ENCODE measurements around the gene SUDS3.
"Not testable (repeated sequence)": the region's sequence is repeated elsewhere in the genome, so short reads cannot be mapped to it uniquely, and the experiment has no call there.

The SUDS3 gene, protein sequence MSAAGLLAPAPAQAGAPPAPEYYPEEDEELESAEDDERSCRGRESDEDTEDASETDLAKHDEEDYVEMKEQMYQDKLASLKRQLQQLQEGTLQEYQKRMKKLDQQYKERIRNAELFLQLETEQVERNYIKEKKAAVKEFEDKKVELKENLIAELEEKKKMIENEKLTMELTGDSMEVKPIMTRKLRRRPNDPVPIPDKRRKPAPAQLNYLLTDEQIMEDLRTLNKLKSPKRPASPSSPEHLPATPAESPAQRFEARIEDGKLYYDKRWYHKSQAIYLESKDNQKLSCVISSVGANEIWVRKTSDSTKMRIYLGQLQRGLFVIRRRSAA

DNA sequence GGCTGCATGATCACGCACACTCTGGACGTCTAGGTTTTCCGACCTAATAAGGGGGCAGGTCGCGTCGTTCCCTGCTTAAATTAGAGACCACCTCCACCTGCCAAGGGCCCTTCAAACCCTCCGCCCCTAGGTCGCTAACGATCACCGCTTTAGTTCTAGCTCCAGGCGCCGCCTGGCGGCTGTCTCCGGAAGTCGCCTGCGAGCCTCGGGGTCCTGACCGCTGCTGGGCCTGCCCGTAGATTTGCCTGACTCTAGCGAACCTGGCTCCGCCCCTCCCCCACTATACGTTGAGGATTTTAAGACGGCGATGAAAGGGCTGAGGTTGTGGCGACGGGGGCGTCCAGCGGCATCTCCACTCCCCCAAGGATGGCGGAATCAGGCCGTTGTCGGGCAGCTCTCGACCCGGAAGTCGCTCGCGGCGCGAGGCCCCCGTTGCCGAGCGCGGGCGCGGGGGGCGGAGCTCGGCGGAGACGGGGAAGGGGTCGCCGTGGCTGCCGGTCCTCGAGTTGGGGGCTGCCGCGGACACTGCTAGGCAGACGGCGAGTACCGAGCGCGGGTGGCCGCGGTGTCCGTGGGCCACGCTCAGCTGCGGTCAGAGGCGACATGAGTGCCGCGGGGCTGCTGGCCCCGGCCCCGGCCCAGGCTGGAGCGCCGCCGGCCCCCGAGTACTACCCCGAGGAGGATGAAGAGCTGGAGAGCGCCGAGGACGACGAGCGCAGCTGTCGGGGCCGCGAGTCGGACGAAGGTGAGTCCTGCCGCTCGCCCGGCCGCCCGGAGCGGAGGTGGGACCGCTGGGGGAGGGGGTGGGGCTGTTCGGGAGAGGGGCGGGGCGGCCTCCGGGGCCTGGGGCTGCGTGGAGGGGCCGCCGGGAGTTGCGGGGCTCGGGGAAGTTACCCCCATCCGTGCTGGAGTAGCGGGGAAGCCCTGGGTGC lies at the start of gene SUDS3:
TSS of gene SUDS3 (plus strand) at position 467 of the 932 bp plus-strand sequence. CDS start at position 604, 137 bp downstream.
- DNase-seq (ENCODE audit: low read depth, low spot score), result peak; percentile 77

DNA sequence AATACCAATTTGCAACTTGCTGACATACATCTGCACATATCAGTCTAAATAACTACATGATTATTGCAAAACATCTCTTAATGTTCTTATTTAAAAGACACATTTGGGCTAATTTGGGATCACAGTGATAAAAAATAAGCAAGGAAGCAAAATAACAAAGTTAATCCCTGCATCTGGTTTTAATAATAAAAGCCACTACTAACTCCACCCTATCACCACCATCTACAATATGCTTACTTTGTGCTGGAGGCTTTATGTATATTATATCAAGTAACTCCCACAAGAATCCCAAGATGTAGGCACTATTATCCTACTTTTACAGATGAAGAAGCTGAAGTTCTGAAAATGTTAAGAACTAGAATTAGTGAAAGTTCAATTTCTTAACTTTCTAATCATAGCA lies 49.4 kb upstream of the SUDS3 start:
- no peak for DNase-seq (ENCODE audit: low read depth, low spot score)

DNA sequence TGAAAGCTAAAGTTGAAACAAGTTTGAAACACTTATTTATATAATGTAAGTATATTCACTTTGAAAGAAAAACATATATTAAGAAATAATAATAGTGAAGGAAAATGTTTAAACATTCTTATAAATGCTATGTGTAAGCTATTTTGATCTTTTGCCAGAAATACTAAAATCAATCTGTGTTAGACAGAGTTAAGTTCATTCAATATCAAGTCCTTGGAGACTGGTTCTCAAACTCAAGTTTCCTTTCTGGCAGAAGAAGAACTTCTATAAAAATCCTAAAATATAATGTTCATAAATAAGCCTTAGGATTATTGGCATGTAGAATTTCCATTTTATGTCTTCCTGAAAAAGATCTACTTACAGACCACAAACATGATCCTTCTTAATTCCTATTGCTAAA lies 49.0 kb upstream of the SUDS3 start:
- DNase-seq (ENCODE audit: low read depth, low spot score), result no peak

DNA sequence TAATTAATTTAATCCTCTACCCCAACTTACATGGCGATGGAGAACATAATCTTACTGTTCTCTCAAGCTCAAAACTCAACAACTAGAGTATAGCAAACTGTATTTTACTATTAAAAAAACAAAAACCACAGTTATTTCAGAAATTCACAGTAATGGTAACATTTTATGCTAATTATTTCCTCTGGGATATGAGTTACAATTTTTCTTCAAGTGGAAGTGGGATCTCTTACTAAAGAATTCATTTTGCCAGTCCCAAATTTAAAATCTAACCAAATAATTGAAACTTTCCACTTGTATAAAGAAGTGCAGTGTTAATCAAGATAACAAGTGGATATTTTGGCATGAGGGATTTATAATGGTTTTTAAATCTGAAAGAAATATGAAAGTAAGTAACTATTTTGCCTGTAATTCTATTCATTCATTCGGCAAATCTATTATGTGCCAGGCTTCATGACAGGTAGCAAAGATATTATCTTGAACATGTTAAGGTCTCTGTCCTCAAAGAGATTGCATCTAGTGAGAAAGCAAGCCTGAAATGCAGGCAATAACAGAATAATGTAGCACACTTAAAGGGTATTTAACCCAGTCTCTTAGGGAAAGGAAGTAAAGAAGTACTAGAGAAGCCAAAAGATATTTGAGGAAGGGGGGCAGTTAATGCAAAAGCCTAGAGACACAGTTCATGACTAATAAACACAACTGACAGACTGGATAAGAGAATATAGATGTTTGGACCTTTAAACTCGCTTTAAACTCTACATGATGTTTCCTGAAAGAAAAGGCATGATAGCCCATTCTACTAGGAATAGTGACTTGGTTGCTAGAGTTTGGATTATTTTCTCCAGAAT lies 47.6 kb upstream of the SUDS3 start:
- DNase-seq (ENCODE audit: low read depth, low spot score), result no peak

DNA sequence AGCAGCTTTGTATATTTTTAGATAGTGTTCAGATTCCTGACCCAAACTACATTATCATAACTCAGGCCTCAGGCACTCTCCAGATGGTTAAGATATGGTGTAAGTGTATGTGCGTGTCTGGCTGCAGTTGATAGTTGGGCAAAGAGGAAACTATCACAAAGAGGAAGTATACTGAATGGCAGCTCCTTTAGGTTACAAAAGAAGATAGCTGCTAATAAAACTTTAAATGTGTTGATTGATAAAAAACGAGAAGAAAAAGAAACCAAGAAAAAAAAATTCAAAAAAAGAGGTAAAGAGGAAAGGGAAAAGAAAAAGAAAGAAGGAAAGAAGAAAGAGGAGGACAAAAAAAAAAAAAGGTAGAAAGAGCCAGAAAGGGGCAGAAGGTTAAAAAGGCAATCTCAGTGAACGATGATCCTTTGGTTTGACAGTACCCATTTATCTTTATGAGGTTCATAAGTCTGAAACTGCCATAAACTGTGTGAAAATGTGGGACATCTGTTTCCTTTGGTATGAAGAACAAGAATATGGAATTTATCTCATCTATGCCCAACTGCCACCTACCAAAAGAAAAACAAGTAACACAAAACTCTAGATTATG lies 45.8 kb upstream of the SUDS3 start:
- DNase-seq (ENCODE audit: low read depth, low spot score), result no peak

DNA sequence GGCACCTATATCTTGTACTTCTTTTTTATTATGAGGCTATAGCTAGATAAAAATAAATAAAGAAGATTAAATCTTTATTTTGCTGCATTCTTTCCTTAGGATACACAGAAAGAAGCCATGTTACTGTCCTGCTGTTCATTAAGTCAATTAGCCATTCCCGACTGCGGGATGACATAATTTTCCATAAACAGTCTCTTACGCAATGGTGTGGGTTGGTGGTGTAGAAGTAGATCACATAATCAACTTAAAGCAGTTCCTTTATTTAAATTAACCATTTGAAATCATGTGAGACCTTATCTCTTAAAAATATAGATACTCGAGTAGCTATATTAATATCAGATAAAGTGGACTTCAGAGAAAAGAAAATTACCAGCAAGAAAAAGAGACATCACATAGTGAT lies 43.8 kb upstream of the SUDS3 start:
- DNase-seq (ENCODE audit: low read depth, low spot score), result no peak

DNA sequence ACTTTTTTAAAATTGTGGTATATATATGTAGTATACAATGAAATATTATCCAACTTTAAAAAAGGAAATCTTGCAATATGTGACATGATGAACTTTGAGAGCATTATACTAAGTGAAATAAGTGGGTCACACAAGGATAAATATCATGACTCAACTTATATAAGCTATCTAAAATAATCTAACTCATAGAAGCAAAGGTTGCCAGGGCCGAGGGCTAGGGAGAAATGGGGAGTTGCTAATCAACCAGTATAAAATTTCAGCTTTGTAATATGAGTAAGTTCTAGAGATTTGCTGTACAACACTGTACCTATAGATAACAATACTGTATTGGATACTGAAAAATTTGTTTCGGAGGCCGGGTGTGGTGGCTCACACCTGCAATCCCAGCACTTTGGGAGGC lies 42.1 kb upstream of the SUDS3 start:
- DNase-seq (ENCODE audit: low read depth, low spot score), result no peak

DNA sequence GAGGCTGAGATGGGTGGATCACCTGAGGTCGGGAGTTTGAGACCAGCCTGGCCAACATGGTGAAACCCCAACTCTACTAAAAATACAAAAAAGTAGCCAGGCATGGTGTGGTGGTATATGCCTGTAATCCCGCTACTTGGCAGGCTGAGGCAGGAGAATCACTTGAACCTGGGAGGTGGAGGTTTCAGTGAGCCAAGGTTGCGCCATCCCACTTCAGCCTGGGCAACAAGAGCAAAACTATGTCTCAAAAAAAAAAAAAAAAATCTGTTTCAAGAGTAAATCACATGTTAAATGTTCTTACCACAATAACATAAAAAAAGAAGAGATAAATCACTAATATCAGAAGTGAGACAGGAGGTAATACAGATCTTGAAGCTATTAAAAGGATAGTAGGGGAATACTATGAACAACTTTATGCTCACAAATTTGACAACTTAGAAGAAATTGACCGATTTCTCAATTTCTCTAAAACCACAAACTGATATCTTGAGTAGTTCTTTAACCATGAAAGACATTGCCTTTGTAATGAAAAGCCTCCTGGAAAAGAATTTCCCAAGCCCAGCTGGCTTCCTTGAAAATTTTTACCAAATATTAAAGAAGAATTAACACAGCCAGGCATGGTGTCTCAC lies 41.3 kb upstream of the SUDS3 start:
- DNase-seq (ENCODE audit: low read depth, low spot score), result no peak

DNA sequence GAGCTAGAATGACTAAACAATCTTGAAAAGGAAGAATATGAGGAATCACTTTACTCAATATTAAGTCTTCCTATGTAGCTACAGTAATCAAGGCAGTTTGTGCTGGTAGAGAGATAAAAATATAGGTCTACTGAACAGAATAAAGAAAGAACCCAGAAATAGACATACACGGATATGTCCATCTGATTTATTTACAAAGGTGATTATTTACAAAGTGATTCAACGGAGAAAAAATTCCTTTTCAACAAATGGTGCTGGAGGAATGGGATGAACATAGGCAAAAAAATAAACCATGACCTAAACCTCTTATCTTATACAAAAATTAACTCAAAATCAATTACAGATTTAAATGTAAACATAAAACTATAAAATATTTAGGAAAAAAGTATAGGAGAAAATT lies 40.2 kb upstream of the SUDS3 start:
- DNase-seq (ENCODE audit: low read depth, low spot score), result no peak

DNA sequence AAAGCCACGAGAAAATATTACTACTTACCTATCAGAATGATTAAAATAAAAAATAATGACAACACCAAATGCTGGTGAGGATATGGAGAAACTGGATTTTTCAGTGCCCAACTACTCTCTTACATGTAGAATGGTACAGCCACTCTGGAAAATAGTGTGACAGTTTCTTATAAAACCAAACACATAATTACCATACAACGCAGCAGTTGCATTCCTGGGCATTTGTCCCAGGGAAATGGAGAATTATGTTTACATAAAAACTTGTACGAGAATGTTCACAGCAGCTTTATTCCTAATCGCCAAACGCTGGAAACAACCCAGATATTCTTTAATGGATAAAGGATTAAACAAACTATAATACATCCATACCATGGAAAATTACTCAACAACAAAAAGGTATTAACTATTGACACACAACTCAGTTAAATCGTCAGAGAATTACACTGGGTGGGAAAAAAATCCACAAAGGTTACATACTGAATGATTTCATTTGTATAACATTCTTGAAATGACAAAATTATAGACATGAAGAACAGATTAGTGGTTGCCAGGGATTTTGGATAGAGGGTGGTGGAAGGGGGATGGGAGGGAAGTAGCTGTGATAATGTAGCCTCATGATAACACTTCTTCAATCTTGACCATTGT lies 39.0 kb upstream of the SUDS3 start:
- no peak for DNase-seq (ENCODE audit: low read depth, low spot score)

DNA sequence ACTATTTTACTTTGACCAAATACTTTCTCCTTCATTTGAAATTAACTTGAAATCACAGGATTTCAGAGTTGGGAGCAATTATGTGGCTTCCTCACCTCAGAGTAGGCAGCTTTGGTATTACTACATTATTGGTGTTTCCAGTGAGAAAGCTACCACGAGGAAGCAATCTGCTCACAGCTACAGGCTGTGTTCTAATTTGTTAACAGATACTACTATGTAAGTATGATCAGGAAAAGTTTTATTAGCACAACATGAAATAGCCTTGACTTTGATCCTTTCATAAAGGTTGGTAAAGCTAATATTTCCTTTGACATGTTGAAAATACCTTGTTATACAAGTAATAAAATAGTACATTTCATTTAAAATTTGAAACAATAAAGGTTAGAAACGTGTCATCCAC lies 34.3 kb upstream of the SUDS3 start:
- DNase-seq (ENCODE audit: low read depth, low spot score), result no peak

DNA sequence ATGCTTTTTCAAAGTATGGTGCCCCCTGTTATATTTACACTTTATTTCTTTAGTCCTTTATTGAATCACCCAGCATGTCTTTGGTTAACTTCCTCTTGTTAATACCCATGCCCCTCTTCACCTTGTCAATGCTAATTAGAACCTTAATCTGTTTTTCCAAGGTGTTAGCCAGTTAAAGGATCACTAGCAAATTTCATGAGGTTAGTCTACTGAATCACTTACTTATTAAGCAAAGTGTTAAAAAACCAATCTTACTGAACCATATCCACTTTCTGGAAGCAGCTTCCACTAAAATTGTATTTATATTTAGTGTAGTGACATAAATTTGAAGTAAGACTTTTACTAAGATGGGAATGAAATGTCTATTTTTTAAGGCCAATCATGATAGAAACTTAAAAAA lies 31.5 kb upstream of the SUDS3 start:
- no peak for DNase-seq (ENCODE audit: low read depth, low spot score)

DNA sequence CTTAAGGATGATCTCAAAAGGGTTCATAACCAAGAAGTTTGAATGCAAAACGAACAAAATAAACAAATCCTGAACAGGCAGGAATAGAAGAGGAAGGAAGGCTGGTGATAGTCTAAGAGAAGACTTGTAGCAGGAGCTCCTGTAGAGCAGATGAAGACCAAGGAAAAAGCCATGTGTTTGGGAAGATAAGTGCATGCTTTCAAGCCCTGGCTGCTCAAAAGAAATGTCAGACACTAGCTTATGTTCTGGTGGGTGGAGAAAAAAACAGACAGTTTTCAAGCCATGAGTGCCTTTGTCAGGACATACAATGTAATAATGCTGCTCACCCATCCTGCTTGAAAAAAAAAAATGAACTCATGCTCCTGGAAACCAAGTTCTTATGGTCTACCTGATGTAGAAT lies 31.0 kb upstream of the SUDS3 start:
- no peak for DNase-seq (ENCODE audit: low read depth, low spot score)

DNA sequence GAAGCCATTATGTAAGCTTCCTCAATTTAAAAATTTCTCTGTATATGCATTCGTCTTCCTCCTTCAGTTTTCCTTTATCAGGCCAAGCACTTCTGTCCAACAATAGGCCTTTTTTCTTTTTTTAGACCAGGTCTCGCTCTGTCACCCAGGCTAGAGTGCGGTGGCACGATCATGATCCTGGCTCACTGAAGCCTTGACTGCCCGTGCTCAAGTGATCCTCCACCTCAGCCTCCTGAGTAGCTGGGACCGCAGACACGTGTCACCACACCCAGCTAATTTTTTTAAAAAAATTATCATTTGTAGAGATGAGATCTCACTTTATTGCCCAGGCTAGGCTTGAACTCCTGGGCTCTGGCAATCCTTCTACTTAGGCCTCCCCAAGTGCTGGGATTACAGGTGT lies 29.5 kb upstream of the SUDS3 start:
- DNase-seq (ENCODE audit: low read depth, low spot score), result no peak

DNA sequence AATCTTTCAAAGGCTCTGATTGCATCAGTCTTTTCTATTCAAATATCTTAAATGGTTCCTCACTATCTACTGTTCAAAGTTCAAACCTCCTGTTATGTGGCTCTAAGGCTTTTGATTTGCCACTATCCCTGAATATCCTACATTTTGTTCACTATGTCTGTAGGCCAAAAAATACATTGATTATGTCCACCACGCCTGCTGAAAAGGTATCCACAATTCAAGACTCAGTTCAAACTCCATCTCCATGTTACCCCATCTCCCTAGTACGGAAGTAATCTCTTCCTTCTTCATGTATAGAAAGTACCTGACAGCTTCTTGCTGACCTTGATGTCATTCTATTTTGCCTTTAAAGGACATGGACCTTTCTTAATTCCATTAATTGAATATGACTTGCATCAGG lies 28.4 kb upstream of the SUDS3 start:
- DNase-seq (ENCODE audit: low read depth, low spot score), result no peak

DNA sequence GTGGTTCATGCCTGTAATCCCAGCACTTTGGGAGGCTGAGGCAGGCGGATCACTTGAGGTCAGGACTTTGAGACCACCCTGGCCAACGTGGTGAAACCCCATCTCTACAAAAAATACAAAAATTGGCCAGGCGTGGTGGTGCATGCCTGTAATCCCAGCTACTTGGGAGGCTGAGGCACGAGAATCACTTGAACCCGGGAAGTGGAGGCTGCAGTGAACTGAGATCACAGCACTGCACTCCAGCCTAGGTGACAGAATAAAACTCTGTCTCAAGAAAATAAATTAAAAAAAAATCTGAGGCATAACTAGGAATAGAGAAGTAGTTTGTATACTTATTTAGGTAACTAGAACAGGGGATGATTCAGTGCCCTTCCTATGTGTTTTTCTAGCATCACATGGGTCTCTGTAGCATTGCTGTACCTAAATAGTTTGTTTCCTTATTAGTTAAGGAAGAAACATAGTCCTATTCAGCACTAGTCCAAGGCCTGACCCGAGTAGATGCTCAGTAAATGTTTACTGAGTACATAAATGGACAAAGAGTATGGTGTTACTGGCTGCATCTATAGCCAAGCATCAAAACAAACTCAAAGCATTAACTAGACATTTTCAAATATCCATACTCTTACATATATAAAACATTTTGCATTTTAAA lies 25.3 kb upstream of the SUDS3 start:
- no peak for DNase-seq (ENCODE audit: low read depth, low spot score)

DNA sequence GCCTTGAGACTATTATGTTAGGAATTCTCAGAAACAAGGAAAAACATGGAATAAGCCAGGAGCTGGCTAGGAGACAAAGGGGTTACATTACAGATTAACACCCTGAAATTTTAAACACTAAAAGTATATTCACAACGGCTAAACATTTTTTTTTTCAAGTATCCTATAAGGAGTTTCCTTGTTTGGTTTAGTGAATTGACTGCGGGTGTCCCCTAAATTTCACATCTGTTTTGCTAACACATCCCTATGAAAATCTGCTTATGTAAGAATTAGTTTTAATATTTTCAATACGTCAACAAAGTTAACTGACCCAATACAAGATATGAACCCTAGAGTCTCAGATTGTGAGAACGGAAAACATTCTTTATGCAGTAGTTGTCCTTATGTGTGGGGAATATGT lies 22.6 kb upstream of the SUDS3 start:
- DNase-seq (ENCODE audit: low read depth, low spot score), result no peak

DNA sequence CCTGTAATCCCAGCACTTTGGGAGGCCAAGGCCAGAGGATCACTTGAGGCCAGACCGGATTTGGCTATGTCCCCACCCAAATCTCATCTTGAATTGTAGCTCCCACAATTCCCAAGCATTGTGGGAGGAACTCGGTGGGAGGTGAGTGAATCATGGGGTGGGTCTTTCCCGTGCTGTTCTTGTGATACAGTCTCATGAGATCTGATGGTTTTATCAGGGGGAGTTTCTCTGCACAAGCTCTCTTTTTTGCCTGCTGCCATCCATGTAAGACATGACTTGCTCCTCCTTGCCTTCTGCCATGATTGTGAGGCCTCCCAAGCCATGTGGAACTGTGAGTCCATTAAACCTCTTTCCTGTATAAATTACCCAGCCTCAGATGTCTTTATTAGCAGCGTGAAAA lies 21.9 kb upstream of the SUDS3 start:
- DNase-seq (ENCODE audit: low read depth, low spot score), result not testable (repeated sequence)

DNA sequence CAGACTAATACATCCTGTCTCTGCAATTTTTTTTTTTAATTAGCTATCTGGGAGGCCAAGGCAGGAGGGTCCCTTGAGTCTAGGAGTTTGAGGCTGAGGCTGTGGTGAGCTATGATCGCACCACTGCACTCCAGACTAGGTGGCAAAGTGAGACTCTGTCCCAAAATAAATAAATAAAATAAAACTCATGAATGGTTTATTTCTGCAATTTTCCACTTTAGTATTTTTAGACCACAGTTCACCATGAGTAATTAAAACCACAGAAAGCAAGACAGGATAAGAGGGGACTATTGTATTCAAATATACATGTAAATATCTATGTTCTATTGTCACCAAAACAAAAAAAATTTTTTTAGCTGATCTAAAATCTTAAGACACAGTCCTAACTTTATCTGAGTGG lies 21.5 kb upstream of the SUDS3 start:
- DNase-seq (ENCODE audit: low read depth, low spot score), result no peak

DNA sequence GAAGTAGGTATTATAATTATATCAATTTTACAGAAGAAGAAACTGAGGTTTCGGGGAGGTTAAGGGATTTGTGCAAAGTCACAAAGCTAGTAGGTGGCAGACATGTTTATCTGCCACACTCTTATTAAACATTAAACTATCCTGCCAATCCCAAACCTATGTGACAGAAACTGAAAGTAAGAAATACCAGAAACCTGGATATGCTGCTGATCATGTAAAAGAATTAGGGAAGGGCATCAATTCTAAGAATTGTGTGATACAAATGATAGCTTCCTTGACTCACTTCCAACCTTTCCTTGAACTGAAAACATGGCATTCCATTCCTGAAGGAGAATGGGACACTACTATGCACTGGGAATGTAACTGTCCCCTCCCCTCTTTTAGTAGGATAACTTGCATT lies 20.5 kb upstream of the SUDS3 start:
- DNase-seq (ENCODE audit: low read depth, low spot score), result no peak

All from smooth muscle cell of the brain vasculature (primary cell).